IMR-90 (cell line): ENCODE measurements around the gene TENT5C. TPM values are rescaled to one million over a fixed set of nuclear protein-coding genes. Genes with fewer than 3 reads are reported as not detected.

Experiments
- ATAC-seq: fragments of 200-7000 bp; cut with Tn5 transposase; 2 replicates; pipeline ENCODE4 v1.9.1; 2020; ENCODE audit warnings: low read depth, mild to moderate bottlenecking, moderate library complexity
- BruUV-seq: library from RNA; stranded (reverse); fragments of 400-500 nt; replicated peaks from 2 replicates; lab custom pipeline; 2021; lab: Mats Ljungman, UMichigan
- CTCF ChIA-PET: fragments of 300-600 bp; formaldehyde crosslinking; extraction: SDS; loops from one replicate; lab custom pipeline; 2021; ENCODE audit warnings: antibody characterized with exemption; lab: Yijun Ruan, JAX
- POLR2A ChIA-PET: fragments of 300-600 bp; sonication (Branson Sonifier 250); formaldehyde crosslinking; loops from one replicate; lab custom pipeline; 2022; ENCODE audit warnings: antibody characterized with exemption; ENCODE audit not compliant: unreplicated experiment; lab: Charles Lee
- DNase-seq: peaks from one replicate; pipeline ENCODE4 v3.0.0; 2013
- H2AFZ ChIP-seq: replicated peaks from 2 replicates; pipeline ENCODE3; 2013; ENCODE audit warnings: low read length, mild to moderate bottlenecking; ENCODE audit not compliant: poor library complexity
- H2AK5ac ChIP-seq: 2 replicates; pipeline ENCODE4 v1.6.1; 2013; ENCODE audit warnings: low read depth, low read length, inconsistent platforms
- H2AK9ac ChIP-seq: replicated peaks from 2 replicates; pipeline ENCODE3; 2013; ENCODE audit warnings: mild to moderate bottlenecking, low read depth, low read length, moderate library complexity; ENCODE audit not compliant: poor library complexity
- H2BK120ac ChIP-seq: 2 replicates; pipeline ENCODE4 v1.6.1; 2013; ENCODE audit warnings: low read depth, low read length, inconsistent platforms
- H2BK15ac ChIP-seq: 3 replicates; pipeline ENCODE4 v1.6.1; 2013; ENCODE audit warnings: low read depth, low read length, inconsistent platforms
- H2BK20ac ChIP-seq: 2 replicates; pipeline ENCODE4 v1.6.1; 2013; ENCODE audit warnings: low read depth, mild to moderate bottlenecking, inconsistent platforms, low read length, moderate library complexity
- H2BK5ac ChIP-seq: 2 replicates; pipeline ENCODE4 v1.6.1; 2013; ENCODE audit warnings: mild to moderate bottlenecking, low read depth, low read length, inconsistent platforms; ENCODE audit not compliant: poor library complexity, severe bottlenecking
- H3K14ac ChIP-seq: replicated peaks from 2 replicates; pipeline ENCODE4 v1.6.1; 2013; ENCODE audit warnings: low read depth, low read length, inconsistent platforms
- H3K18ac ChIP-seq: 2 replicates; pipeline ENCODE4 v1.6.1; 2013; ENCODE audit warnings: low read depth, low read length, control low read depth
- H3K23ac ChIP-seq: 2 replicates; pipeline ENCODE4 v1.6.1; 2013; ENCODE audit warnings: low read depth, low read length, inconsistent platforms
- H3K27ac ChIP-seq: 2 replicates; pipeline ENCODE4 v1.5.1; 2013; ENCODE audit warnings: mild to moderate bottlenecking, control low read depth, low read length; ENCODE audit not compliant: insufficient read depth
- H3K27me3 ChIP-seq: 2 replicates; pipeline ENCODE4 v1.6.1; 2013; ENCODE audit warnings: low read length; ENCODE audit not compliant: control insufficient read depth, insufficient read depth
- H3K36me3 ChIP-seq: 2 replicates; pipeline ENCODE4 v1.6.1; 2013; ENCODE audit warnings: low read length, mixed read lengths; ENCODE audit not compliant: control insufficient read depth, insufficient read depth
- H3K4ac ChIP-seq: 2 replicates; pipeline ENCODE4 v1.6.1; 2013; ENCODE audit warnings: low read depth, low read length, inconsistent platforms
- H3K4me1 ChIP-seq: 2 replicates; pipeline ENCODE4 v1.6.1; 2013; ENCODE audit warnings: low read length, mixed read lengths; ENCODE audit not compliant: control insufficient read depth, insufficient read depth
- H3K4me2 ChIP-seq: 2 replicates; pipeline ENCODE4 v1.6.1; 2013; ENCODE audit warnings: low read depth, mild to moderate bottlenecking, control low read depth, low read length, moderate library complexity
- H3K4me3 ChIP-seq: 2 replicates; pipeline ENCODE4 v1.5.1; 2013; ENCODE audit warnings: low read depth, mild to moderate bottlenecking, control low read depth, low read length, moderate library complexity; ENCODE audit not compliant: insufficient read depth
- H3K56ac ChIP-seq: 2 replicates; pipeline ENCODE4 v1.6.1; 2013; ENCODE audit warnings: low read length, inconsistent platforms; ENCODE audit not compliant: insufficient read depth; ENCODE audit errors: extremely low read depth
- H3K79me1 ChIP-seq, 2 experiments: 2 replicates each; pipeline ENCODE4 v1.6.1; 2013; ENCODE audit warnings: low read length in 2 of 2, inconsistent platforms in 1 of 2, low read depth in 1 of 2
- H3K9ac ChIP-seq: 2 replicates; pipeline ENCODE4 v1.6.1; 2013; ENCODE audit warnings: low read depth, low read length, control low read depth
- H3K9me1 ChIP-seq: 2 replicates; pipeline ENCODE4 v1.6.1; 2013; ENCODE audit warnings: low read length, inconsistent platforms; ENCODE audit not compliant: insufficient read depth
- H3K9me3 ChIP-seq: 2 replicates; pipeline ENCODE4 v1.6.1; 2013; ENCODE audit warnings: low read length; ENCODE audit not compliant: control insufficient read depth, insufficient read depth
- H4K20me1 ChIP-seq: 2 replicates; pipeline ENCODE4 v1.6.1; 2013; ENCODE audit warnings: low read length, inconsistent platforms; ENCODE audit not compliant: insufficient read depth
- H4K5ac ChIP-seq: 2 replicates; pipeline ENCODE4 v1.6.1; 2013; ENCODE audit warnings: mild to moderate bottlenecking, low read depth, low read length, control low read depth
- H4K8ac ChIP-seq, 2 experiments: 2 replicates each; pipeline ENCODE4 v1.6.1; 2013; ENCODE audit warnings: low read depth in 2 of 2, low read length in 2 of 2, control low read depth in 1 of 2, inconsistent platforms in 1 of 2
- H4K91ac ChIP-seq: 2 replicates; pipeline ENCODE4 v1.6.1; 2013; ENCODE audit warnings: low read depth, low read length, inconsistent platforms; ENCODE audit not compliant: insufficient read depth
- BHLHE40 ChIP-seq: fragments of 150-350 bp; IDR thresholded peaks from 2 replicates; pipeline ENCODE4 v1.6.1; 2016; ENCODE audit warnings: mild to moderate bottlenecking, low read depth, low read length
- CEBPB ChIP-seq: IDR thresholded peaks from 2 replicates; pipeline ENCODE4 v1.6.1; 2012; ENCODE audit warnings: low read depth, low read length, improper control_type of control experiment
- CHD1 ChIP-seq: IDR thresholded peaks from 2 replicates; pipeline ENCODE4 v1.6.1; 2012; ENCODE audit warnings: low read depth, low read length, improper control_type of control experiment
- FOS ChIP-seq: fragments of 150-350 bp; IDR thresholded peaks from 2 replicates; pipeline ENCODE4 v1.6.1; 2016; ENCODE audit warnings: low read depth, low read length
- MAFK ChIP-seq: IDR thresholded peaks from 2 replicates; pipeline ENCODE4 v1.6.1; 2012; ENCODE audit warnings: low read depth, low read length, improper control_type of control experiment
- MAZ ChIP-seq: IDR thresholded peaks from 2 replicates; pipeline ENCODE4 v1.6.1; 2012; ENCODE audit warnings: low read depth, mild to moderate bottlenecking, low read length, improper control_type of control experiment, moderate library complexity, borderline replicate concordance
- MXI1 ChIP-seq: IDR thresholded peaks from 2 replicates; pipeline ENCODE4 v1.6.1; 2012; ENCODE audit warnings: low read depth, mild to moderate bottlenecking, low read length, moderate library complexity, borderline replicate concordance
- NFE2L2 ChIP-seq: fragments of 150-350 bp; IDR thresholded peaks from 2 replicates; pipeline ENCODE4 v1.6.1; 2016; ENCODE audit warnings: low read depth, mild to moderate bottlenecking, low read length
- POLR2A ChIP-seq: IDR thresholded peaks from 2 replicates; pipeline ENCODE4 v1.6.1; 2012; ENCODE audit warnings: mild to moderate bottlenecking, low read depth, low read length
- RAD21 ChIP-seq: IDR thresholded peaks from 2 replicates; pipeline ENCODE4 v1.6.1; 2012; ENCODE audit warnings: low read length, improper control_type of control experiment
- RCOR1 ChIP-seq: IDR thresholded peaks from 2 replicates; pipeline ENCODE4 v1.6.1; 2012; ENCODE audit warnings: mild to moderate bottlenecking, low read length, improper control_type of control experiment; ENCODE audit not compliant: insufficient replicate concordance
- RFX5 ChIP-seq: IDR thresholded peaks from 2 replicates; pipeline ENCODE4 v1.8.0; 2012; ENCODE audit warnings: low read depth, mild to moderate bottlenecking, low read length, moderate library complexity
- SMC3 ChIP-seq: fragments of 150-350 bp; IDR thresholded peaks from 2 replicates; pipeline ENCODE4 v1.6.1; 2016; ENCODE audit warnings: low read depth, mild to moderate bottlenecking, antibody characterized with exemption, low read length, moderate library complexity
- WGBS, 2 experiments: methylation state at CpG; one replicate each; pipeline versions ENCODE4 v1.1.5 to v1.1.7; 2013; ENCODE audit warnings: missing lambda C conversion rate in 2 of 2; ENCODE audit not compliant: insufficient read length in 1 of 2; ENCODE audit errors: extremely low coverage in 2 of 2; 5-methylcytosine and 5-hydroxymethylcytosine counted together
- dilution Hi-C: fragments of 300-500 bp; cut with HindIII; formaldehyde crosslinking; loops from one replicate; pipeline ENCODE4 v1.14.3; 2018; ENCODE audit warnings: low sequenced_read_pairs; ENCODE audit not compliant: unreplicated experiment
- in situ Hi-C: fragments of 300-500 bp; cut with MboI; formaldehyde crosslinking; loops from 3 replicates; pipeline ENCODE4 v1.14.3; 2019; ENCODE audit warnings: low sequenced_read_pairs, inconsistent platforms, mixed read lengths
- intact Hi-C: fragments of 100-400 bp; cut with micrococcal nuclease; formaldehyde crosslinking; loops from 2 replicates; pipeline ENCODE4 v1.10.0; 2022
- polyA plus RNA-seq, 3 experiments: library from polyadenylated mRNA; depleted of rRNA; stranded (reverse); fragments of >200 nt; gene quantifications; 2 replicates each; pipeline ENCODE4 v1.2.3, GENCODE V29; 2012; ENCODE audit warnings: low replicate concordance in 1 of 3
- total RNA-seq: library from RNA; depleted of rRNA; stranded (reverse); fragments of >200 nt; gene quantifications from 2 replicates; pipeline ENCODE4 v1.2.3, GENCODE V29; 2012
- TF ChIP-seq, protein P1 (sequence below): fragments of 150-350 bp; IDR thresholded peaks from 2 replicates; pipeline ENCODE4 v1.6.1; 2016; ENCODE audit warnings: low read depth, mild to moderate bottlenecking, low read length, moderate library complexity, borderline replicate concordance
- TF ChIP-seq, protein P2 (sequence below): fragments of 150-350 bp; IDR thresholded peaks from 2 replicates; pipeline ENCODE4 v1.6.1; 2017; ENCODE audit warnings: mild to moderate bottlenecking, antibody characterized with exemption, low read length, low read depth
- TF ChIP-seq, protein P3 (sequence below): conservative IDR thresholded peaks from 2 replicates; pipeline ENCODE4 v1.5.1; 2012; ENCODE audit warnings: mild to moderate bottlenecking, low read depth, low read length, improper control_type of control experiment

Gene TENT5C
- total and polyA plus RNA-seq, 2 of the 4 experiments (the other 2 are of a cell fraction) = 1.5 to 4.1 TPM

DNA sequence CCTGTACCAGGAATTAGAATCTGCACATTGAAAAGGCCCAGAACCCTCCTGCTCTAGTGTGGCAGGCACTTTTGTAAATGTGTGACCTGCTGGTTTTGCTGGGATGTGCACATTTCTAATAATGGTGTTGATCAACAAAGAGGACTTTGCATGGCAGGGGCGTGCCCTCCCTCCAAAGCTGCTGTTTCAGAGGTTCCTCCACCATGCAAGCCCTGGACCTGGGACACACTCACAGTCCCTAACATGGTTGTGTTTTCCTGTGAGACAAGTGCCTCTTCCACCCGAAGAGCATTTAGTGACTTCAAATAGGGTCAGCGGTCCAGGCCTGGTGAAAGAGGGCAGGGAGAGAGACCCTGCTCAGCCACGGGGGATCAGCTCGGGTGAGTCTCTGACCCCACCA is 28.1 kb downstream of the TENT5C start:
- no peaks in the 10 kb centered on the region; the same call in 1 of the 2 replicates for H3K27me3 ChIP-seq

More for the DNA sequence above, 28.1 kb downstream of the TENT5C start:
- no peak overlapping the region for H4K8ac ChIP-seq
- no peaks in the 10 kb centered on the region for H3K9me3 ChIP-seq
- no peak overlapping the region for H3K14ac ChIP-seq
- H3K4me2 ChIP-seq = no peak overlapping the region
- no peak overlapping the region for H3K27ac ChIP-seq
- no peak overlapping the region for H3K9ac ChIP-seq
- no TSS peak for BruUV-seq
- intact Hi-C loops (no loop called here), dilution Hi-C loops (no loop called here), in situ Hi-C loops (no loop called here)
- H3K9me1 ChIP-seq = peaks cover 13% of the 10 kb centered on the region
- ATAC-seq (no peak), DNase-seq (no peak)
- H3K18ac ChIP-seq = no peak overlapping the region
- no peak overlapping the region for H3K56ac ChIP-seq
- H4K91ac ChIP-seq = no peak overlapping the region
- no peak overlapping the region for H3K23ac ChIP-seq
- no peak overlapping the region for H2AK9ac ChIP-seq
- H3K79me1 ChIP-seq = peaks cover 0 to 12% of the 10 kb centered on the region in 2 experiments; a peak in 2 of 4 replicates
- H4K20me1 ChIP-seq = peaks cover 16% of the 10 kb centered on the region; the same call in 1 of the 2 replicates
- peaks cover 2% of the 10 kb centered on the region; the same call in 1 of the 2 replicates for H3K4me1 ChIP-seq
- no peak overlapping the region for H2AFZ ChIP-seq
- H4K5ac ChIP-seq = no peak overlapping the region
- POLR2A ChIA-PET = no interaction called here
- TF ChIP-seq, protein P1, sequence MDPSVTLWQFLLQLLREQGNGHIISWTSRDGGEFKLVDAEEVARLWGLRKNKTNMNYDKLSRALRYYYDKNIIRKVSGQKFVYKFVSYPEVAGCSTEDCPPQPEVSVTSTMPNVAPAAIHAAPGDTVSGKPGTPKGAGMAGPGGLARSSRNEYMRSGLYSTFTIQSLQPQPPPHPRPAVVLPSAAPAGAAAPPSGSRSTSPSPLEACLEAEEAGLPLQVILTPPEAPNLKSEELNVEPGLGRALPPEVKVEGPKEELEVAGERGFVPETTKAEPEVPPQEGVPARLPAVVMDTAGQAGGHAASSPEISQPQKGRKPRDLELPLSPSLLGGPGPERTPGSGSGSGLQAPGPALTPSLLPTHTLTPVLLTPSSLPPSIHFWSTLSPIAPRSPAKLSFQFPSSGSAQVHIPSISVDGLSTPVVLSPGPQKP = no peak
- TF ChIP-seq CHD1 (no peak), NFE2L2 (no peak), MXI1 (no peak), RCOR1 (no peak), RFX5 (no peak), CEBPB (no peak), RAD21 (no peak), SMC3 (no peak), MAZ (no peak), MAFK (no peak), BHLHE40 (no peak), FOS (no peak), POLR2A (no peak)
- TF ChIP-seq, protein P2, sequence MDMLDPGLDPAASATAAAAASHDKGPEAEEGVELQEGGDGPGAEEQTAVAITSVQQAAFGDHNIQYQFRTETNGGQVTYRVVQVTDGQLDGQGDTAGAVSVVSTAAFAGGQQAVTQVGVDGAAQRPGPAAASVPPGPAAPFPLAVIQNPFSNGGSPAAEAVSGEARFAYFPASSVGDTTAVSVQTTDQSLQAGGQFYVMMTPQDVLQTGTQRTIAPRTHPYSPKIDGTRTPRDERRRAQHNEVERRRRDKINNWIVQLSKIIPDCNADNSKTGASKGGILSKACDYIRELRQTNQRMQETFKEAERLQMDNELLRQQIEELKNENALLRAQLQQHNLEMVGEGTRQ = no peak
- TF ChIP-seq, protein P3, sequence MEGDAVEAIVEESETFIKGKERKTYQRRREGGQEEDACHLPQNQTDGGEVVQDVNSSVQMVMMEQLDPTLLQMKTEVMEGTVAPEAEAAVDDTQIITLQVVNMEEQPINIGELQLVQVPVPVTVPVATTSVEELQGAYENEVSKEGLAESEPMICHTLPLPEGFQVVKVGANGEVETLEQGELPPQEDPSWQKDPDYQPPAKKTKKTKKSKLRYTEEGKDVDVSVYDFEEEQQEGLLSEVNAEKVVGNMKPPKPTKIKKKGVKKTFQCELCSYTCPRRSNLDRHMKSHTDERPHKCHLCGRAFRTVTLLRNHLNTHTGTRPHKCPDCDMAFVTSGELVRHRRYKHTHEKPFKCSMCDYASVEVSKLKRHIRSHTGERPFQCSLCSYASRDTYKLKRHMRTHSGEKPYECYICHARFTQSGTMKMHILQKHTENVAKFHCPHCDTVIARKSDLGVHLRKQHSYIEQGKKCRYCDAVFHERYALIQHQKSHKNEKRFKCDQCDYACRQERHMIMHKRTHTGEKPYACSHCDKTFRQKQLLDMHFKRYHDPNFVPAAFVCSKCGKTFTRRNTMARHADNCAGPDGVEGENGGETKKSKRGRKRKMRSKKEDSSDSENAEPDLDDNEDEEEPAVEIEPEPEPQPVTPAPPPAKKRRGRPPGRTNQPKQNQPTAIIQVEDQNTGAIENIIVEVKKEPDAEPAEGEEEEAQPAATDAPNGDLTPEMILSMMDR = no peak
- no peak overlapping the region for H2BK20ac ChIP-seq
- no peak overlapping the region for H2BK15ac ChIP-seq
- H3K4ac ChIP-seq = no peak overlapping the region
- CTCF ChIA-PET = no interaction called here
- H2AK5ac ChIP-seq = no peak overlapping the region
- no peak overlapping the region for H2BK5ac ChIP-seq
- no peak overlapping the region for H3K4me3 ChIP-seq
- WGBS, 2 experiments = no CpG with 5 or more reads among the region's 5 CpGs
- H3K36me3 ChIP-seq = peaks cover 1% of the 10 kb centered on the region; the same call in 1 of the 2 replicates
- H2BK120ac ChIP-seq = no peak overlapping the region
